ENCODE data around the gene SLC13A4.
"Not testable (repeated sequence)": the region's sequence is repeated elsewhere in the genome, so short reads cannot be mapped to it uniquely, and the experiment has no call there.

Gene SLC13A4

GRCh38 chr7:135728136-135728669 lies at the start of gene SLC13A4:
Gene SLC13A4, minus strand, starts transcription at chr7:135728186. Its CDS starts 690 bp downstream, at chr7:135727496.
- FAIRE-seq, result no peak

- FAIRE-seq, result not testable (repeated sequence)
Observed at GRCh38 chr7:135775915-135776314, 47.9 kb upstream of the SLC13A4 start.

GRCh38 chr7:135775230-135775629 lies 47.2 kb upstream of the SLC13A4 start:
- FAIRE-seq, result no peak

- FAIRE-seq, result no peak
Observed at GRCh38 chr7:135774284-135774683, 46.3 kb upstream of the SLC13A4 start.

- no peak for FAIRE-seq
Observed at GRCh38 chr7:135773464-135773863, 45.5 kb upstream of the SLC13A4 start.

GRCh38 chr7:135772639-135773222 lies 44.7 kb upstream of the SLC13A4 start:
- no peak for FAIRE-seq

- FAIRE-seq, result no peak
Observed at GRCh38 chr7:135771961-135772638, 44.1 kb upstream of the SLC13A4 start.

GRCh38 chr7:135771051-135771450 lies 43.1 kb upstream of the SLC13A4 start:
- no peak for FAIRE-seq

- FAIRE-seq, result no peak
Observed at GRCh38 chr7:135770139-135770710, 42.2 kb upstream of the SLC13A4 start.

GRCh38 chr7:135769005-135769802 lies 41.2 kb upstream of the SLC13A4 start:
- FAIRE-seq, result no peak

GRCh38 chr7:135768467-135768866 lies 40.5 kb upstream of the SLC13A4 start:
- no peak for FAIRE-seq

- FAIRE-seq, result no peak
Observed at GRCh38 chr7:135768064-135768463, 40.1 kb upstream of the SLC13A4 start.

GRCh38 chr7:135763261-135763660 lies 35.3 kb upstream of the SLC13A4 start:
- FAIRE-seq, result no peak

- no peak for FAIRE-seq
Observed at GRCh38 chr7:135761751-135762488, 33.9 kb upstream of the SLC13A4 start.

GRCh38 chr7:135759532-135759931 lies 31.5 kb upstream of the SLC13A4 start:
- no peak for FAIRE-seq

GRCh38 chr7:135758531-135758932 lies 30.5 kb upstream of the SLC13A4 start:
- FAIRE-seq, result no peak

GRCh38 chr7:135757719-135758411 lies 29.9 kb upstream of the SLC13A4 start:
- no peak for FAIRE-seq

- no peak for FAIRE-seq
Observed at GRCh38 chr7:135756191-135756590, 28.2 kb upstream of the SLC13A4 start.

- FAIRE-seq, result no peak
Observed at GRCh38 chr7:135755351-135755753, 27.4 kb upstream of the SLC13A4 start.

GRCh38 chr7:135753616-135754413 lies 25.8 kb upstream of the SLC13A4 start:
- no peak for FAIRE-seq

- no peak for FAIRE-seq
Observed at GRCh38 chr7:135748770-135749169, 20.8 kb upstream of the SLC13A4 start, which contains the start of gene FAM180A. Gene FAM180A, minus strand, starts transcription at chr7:135748813. Its CDS starts 233 bp downstream, at chr7:135748580.
